Fibroblast of the conjunctiva (primary cell): ENCODE data around the gene SHOC1.
"Not testable (repeated sequence)": the region's sequence is repeated elsewhere in the genome, so short reads cannot be mapped to it uniquely, and the experiment has no call there.

Experiments used
- DNase-seq: peaks from one replicate; pipeline ENCODE4 v3.0.0-alpha.2; 2010; ENCODE audit warnings: low read depth

SHOC1 gene

GRCh38 chr9:111805262-111805661 lies 10.5 kb upstream of the SHOC1 start:
- no peak for DNase-seq

- no peak for DNase-seq
These were observed 9.9 kb upstream of the SHOC1 start for GRCh38 chr9:111804636-111805035.

- DNase-seq: no peak
These were observed 9.2 kb upstream of the SHOC1 start for GRCh38 chr9:111803924-111804323.

- DNase-seq: no peak
These were observed 5.3 kb upstream of the SHOC1 start for GRCh38 chr9:111799915-111800526.

GRCh38 chr9:111799506-111799905 lies 4.8 kb upstream of the SHOC1 start:
- no peak for DNase-seq

- DNase-seq: no peak
These were observed 4.0 kb upstream of the SHOC1 start for GRCh38 chr9:111798786-111799185.

GRCh38 chr9:111795557-111795839 lies 761 bp upstream of the SHOC1 start:
- DNase-seq: no peak

- not testable (repeated sequence) for DNase-seq
These were observed 2.9 kb downstream of the SHOC1 start for GRCh38 chr9:111791821-111792220.

GRCh38 chr9:111789881-111790280 lies 4.9 kb downstream of the SHOC1 start:
- DNase-seq: no peak

- DNase-seq: no peak
These were observed 10.9 kb downstream of the SHOC1 start for GRCh38 chr9:111783857-111784256.

GRCh38 chr9:111783424-111783823 lies 11.3 kb downstream of the SHOC1 start:
- no peak for DNase-seq

GRCh38 chr9:111766066-111766465 lies 28.7 kb downstream of the SHOC1 start:
- no peak for DNase-seq

- DNase-seq: no peak
These were observed 32.2 kb downstream of the SHOC1 start for GRCh38 chr9:111762556-111762955.

- DNase-seq: peak; percentile 84
These were observed 34.7 kb downstream of the SHOC1 start for GRCh38 chr9:111759762-111760639.

- no peak for DNase-seq
These were observed 39.9 kb downstream of the SHOC1 start for GRCh38 chr9:111754800-111755199.

- DNase-seq: peak; percentile 21
These were observed 42.3 kb downstream of the SHOC1 start for GRCh38 chr9:111752455-111752854.
